Chondrocyte (in vitro differentiated cells): ENCODE results near the gene STAP2. TPM values are rescaled to one million over a fixed set of nuclear protein-coding genes. Genes with fewer than 3 reads are reported as not detected.

Experiments
- DNase-seq: peaks from one replicate; pipeline ENCODE4 v3.0.0; 2021; ENCODE audit warnings: mixed read lengths, low spot score
- H3K27ac Mint-ChIP-seq: one replicate; pipeline ENCODE4 v1.8.0; 2021; ENCODE audit warnings: mild to moderate bottlenecking, moderate library complexity, mixed read lengths; ENCODE audit not compliant: unreplicated experiment
- H3K27me3 Mint-ChIP-seq: 2 replicates; pipeline ENCODE4 v1.8.0; 2021; ENCODE audit warnings: low read depth, mixed read lengths
- H3K36me3 Mint-ChIP-seq: 2 replicates; pipeline ENCODE4 v1.8.0; 2021; ENCODE audit warnings: low read depth, mixed read lengths
- H3K4me1 Mint-ChIP-seq: 2 replicates; pipeline ENCODE4 v1.8.0; 2021; ENCODE audit warnings: low read depth, mild to moderate bottlenecking, mixed read lengths
- H3K4me3 Mint-ChIP-seq: one replicate; pipeline ENCODE4 v1.8.0; 2021; ENCODE audit warnings: mild to moderate bottlenecking, moderate library complexity, mixed read lengths; ENCODE audit not compliant: unreplicated experiment
- H3K9me3 Mint-ChIP-seq: 2 replicates; pipeline ENCODE4 v1.8.0; 2021; ENCODE audit warnings: low read depth, mixed read lengths
- long read RNA-seq: library from polyadenylated mRNA; stranded (forward); transcript quantifications from one replicate; pipeline ENCODE4 v2.0.0, GENCODE V29; 2021
- total RNA-seq: library from RNA; stranded (reverse); gene quantifications from 3 replicates; pipeline ENCODE4 v1.2.1, GENCODE V29; 2021
- TF ChIP-seq, protein P1 (sequence below): fragments of 200-600 bp; sonication (generic); IDR thresholded peaks from 2 replicates; pipeline ENCODE4 v1.5.0; 2021; ENCODE audit warnings: antibody characterized with exemption, mild to moderate bottlenecking, moderate library complexity

STAP2 gene, protein sequence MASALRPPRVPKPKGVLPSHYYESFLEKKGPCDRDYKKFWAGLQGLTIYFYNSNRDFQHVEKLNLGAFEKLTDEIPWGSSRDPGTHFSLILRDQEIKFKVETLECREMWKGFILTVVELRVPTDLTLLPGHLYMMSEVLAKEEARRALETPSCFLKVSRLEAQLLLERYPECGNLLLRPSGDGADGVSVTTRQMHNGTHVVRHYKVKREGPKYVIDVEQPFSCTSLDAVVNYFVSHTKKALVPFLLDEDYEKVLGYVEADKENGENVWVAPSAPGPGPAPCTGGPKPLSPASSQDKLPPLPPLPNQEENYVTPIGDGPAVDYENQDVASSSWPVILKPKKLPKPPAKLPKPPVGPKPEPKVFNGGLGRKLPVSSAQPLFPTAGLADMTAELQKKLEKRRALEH
- 0.85 to 2.0 TPM (median 1.0 TPM) in 3 replicates for total RNA-seq
- long read RNA-seq, partial matches to known transcripts = 1 of 1 reads
- long read RNA-seq, other reads (novel, unspliced or antisense) = 0 of 1 reads

DNA sequence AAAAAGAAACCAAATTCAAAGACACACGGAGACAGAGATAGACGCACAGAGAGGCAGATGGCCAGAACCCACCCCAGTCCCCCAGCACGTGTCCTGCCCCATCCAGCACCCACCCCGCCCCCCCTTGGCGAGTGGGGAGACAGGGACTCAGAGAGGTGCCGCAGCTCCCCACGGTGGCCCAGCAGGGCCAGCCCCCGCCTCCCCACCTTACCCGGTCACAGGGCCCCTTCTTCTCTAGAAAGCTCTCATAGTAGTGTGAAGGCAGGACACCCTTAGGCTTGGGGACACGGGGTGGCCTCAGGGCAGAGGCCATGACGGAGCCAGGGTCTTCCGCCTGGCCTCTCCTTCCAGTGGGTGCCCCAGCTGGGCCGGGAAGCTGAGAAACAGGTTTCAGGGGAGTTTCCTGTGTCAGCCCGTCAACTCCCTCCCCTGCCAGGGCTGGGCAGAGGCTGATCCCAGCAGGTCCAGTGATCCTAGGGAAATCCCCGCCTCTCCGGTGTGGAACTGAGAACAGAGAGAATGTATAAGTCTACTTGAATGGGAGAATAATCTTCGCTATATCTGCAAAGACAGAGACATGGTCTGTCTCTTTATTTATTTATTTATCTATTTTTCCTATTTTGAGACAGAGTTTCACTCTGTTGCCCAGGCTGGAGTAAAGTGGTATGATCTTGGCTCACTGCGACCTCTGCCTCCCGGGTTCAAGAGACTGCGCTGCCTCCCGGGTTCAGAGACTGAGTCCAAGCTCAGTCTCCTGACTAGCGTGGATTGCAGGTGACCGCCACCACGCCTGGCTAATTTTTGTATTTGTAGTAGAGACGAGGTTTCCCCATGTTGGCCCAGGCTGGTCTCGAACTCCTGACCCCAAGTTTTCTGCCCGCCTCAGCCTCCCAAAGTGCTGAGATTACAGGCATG is at the start of gene STAP2:
TSS of gene STAP2 (minus strand) at position 387 of the 915 bp plus-strand sequence. CDS start at position 313, 74 bp downstream.
- peaks cover 3% of the 10 kb centered on the region for H3K9me3 Mint-ChIP-seq
- no peaks in the 10 kb centered on the region for H3K36me3 Mint-ChIP-seq
- peaks cover 11% of the 10 kb centered on the region for H3K4me1 Mint-ChIP-seq
- DNase-seq = no peak
- no peaks in the 10 kb centered on the region for H3K27me3 Mint-ChIP-seq
- TF ChIP-seq, protein P1, sequence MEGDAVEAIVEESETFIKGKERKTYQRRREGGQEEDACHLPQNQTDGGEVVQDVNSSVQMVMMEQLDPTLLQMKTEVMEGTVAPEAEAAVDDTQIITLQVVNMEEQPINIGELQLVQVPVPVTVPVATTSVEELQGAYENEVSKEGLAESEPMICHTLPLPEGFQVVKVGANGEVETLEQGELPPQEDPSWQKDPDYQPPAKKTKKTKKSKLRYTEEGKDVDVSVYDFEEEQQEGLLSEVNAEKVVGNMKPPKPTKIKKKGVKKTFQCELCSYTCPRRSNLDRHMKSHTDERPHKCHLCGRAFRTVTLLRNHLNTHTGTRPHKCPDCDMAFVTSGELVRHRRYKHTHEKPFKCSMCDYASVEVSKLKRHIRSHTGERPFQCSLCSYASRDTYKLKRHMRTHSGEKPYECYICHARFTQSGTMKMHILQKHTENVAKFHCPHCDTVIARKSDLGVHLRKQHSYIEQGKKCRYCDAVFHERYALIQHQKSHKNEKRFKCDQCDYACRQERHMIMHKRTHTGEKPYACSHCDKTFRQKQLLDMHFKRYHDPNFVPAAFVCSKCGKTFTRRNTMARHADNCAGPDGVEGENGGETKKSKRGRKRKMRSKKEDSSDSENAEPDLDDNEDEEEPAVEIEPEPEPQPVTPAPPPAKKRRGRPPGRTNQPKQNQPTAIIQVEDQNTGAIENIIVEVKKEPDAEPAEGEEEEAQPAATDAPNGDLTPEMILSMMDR = no peak
- peak within 1 kb of the TSS; percentile 68 for H3K27ac Mint-ChIP-seq
- peak within 1 kb of the TSS; percentile 63 for H3K4me3 Mint-ChIP-seq

DNA sequence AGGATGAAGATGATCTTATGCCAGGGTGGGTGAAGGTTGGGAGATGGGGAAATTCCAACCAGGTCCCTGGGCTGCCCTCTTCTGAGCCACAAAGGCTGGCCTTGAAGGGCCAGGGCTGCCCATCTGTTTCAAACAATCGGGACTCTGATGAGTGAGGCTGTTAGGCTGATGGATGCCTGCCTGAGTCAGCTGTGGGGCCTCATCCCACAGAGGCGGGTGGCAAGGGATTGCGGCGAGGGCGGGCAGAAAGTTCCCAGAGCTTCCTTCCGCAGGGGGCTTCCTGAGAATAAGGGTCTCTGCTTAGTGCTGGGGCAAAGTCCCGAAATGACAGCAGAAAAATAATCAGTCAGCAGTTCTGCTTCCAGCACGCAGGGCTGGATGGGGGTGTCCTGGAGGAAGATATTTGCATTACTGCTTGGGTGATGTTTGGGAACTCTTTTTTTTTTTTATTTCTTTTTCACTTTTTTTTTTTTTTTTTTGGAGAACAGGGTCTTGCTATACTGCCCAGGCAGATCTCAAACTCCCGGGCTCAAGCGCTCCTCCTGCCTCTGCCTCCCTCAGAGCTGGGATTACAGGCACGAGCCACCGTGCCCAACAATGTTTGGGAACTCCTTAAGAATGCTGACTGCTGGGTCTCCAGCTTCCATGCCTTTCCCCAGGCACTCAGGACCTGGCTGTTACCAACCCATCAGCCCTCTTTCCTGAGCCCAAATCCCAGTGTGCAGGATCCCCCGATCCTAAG is 47.6 kb upstream of the STAP2 start:
- H3K4me1 Mint-ChIP-seq = peaks cover 72% of the 10 kb centered on the region
- no peak for DNase-seq
- peak overlapping the region; percentile 90 for H3K27ac Mint-ChIP-seq
- no peaks in the 10 kb centered on the region for H3K9me3 Mint-ChIP-seq
- H3K4me3 Mint-ChIP-seq = no peak overlapping the region
- H3K36me3 Mint-ChIP-seq = peaks cover 2% of the 10 kb centered on the region
- TF ChIP-seq, protein P1 = peak; percentile 68
- H3K27me3 Mint-ChIP-seq = no peaks in the 10 kb centered on the region

DNA sequence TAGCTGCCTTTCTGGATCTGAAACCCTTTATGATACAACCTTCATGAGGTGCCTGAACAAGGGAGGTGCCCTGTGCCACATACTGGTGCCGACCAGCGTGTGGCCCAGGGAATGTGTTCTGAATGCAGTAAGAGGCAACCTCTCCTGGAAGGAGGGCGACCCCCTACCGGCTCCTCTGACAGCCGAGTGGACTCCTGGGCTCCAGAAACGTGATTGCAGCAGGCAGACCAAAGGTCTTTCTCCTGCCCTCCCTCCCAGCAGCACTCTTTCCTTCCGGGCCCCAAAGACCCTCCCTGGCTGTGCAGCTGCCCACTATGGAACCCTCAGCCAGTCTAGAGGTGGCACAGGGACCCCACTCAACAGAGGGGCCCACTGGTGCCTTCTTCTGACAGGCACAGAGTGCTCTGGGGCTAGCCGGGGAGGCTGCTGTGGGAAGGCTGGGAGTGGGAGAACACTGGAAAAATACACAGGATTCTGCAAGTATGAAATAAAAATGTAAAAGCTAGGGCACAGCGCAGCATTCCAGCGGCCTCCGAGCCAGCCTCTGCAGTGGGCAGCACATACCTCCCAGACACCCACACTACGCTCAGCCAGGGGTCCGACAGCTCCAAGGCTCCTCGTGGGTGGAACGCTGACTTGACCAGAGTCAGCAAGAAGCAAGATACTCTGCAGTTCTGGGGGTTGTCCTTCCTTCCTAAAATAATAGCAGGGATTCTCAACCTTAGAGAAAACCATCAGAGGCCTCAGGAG is 46.8 kb upstream of the STAP2 start:
- Mint-ChIP-seq H3K27me3 (no peaks in the 10 kb centered on the region), H3K4me3 (no peak overlapping the region), H3K36me3 (peaks cover 2% of the 10 kb centered on the region), H3K9me3 (no peaks in the 10 kb centered on the region), H3K27ac (peak overlapping the region; percentile 90), H3K4me1 (peaks cover 68% of the 10 kb centered on the region)
- DNase-seq = no peak
- TF ChIP-seq, protein P1 = no peak

DNA sequence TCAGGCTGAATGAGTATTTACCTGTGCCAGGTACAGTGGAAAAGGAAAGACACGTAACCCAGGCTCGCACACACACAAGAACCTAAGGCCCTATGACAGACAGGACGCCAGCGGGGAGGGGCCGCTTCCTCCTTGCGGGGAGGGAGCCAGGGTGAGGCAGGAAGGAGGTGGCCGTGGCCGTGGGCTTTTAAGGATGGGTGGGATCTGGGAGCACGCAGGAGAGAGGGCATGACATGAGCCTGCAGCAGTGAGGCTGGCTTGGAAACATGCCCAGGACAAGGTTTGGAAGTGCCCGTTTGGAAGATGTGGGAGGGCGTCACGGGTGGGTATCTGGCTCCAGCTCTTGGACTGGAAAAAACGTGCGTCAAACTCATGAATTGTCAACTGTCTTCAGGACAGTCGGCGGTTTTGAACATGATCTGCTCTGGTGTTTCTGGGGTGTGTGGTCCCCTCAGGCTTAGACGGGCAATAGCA is 41.7 kb upstream of the STAP2 start:
- peaks cover 2% of the 10 kb centered on the region for H3K36me3 Mint-ChIP-seq
- no peaks in the 10 kb centered on the region for H3K27me3 Mint-ChIP-seq
- H3K27ac Mint-ChIP-seq = no peak overlapping the region
- H3K4me3 Mint-ChIP-seq = no peak overlapping the region
- no peak for DNase-seq
- H3K4me1 Mint-ChIP-seq = peaks cover 56% of the 10 kb centered on the region
- H3K9me3 Mint-ChIP-seq = no peaks in the 10 kb centered on the region
- TF ChIP-seq, protein P1 = no peak
